ENCODE data around the gene UBAC2.

DNA sequence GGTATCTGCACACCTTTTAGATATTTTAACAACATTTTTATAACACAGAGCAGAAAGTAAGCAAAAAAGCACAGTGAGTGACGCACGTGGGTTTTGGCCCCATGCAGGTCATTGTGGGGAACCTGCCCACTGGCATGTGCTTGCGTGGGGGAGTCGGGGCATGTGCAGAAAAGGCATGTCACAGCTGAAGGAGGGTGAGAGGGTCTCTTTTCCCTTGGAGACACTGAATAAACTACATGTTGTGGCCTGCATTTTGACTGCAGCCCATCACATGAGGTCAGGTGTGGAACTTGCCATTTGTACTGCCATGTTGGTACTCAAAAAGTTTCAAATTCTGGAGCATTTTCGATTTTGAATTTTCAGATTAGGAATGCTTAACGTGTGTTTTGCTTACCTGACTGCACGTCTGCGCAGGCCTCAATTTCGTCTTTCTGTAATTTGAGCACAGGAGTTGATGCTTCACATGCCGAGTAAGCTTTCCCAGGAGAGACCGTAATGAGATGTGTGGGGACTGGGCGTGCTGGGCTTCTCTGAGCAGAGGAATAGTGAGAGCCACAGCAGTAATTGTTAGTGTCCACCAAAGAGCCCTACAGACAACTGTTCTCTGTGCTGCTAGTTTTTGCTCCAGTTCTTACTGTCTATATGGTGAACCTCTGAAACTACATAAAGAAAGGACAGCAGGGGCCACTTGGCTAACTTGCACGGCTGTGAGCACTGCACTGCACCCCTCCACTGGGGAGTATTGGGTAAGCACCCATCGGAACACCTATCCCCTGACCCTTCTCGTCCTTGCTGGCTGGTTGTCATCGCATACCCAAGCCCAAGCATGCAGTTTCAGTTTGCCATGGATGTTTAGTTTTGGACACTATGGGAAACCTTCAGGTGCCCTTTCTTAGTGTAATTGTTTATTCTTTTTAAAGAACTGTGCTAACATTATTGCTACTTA, 179.5 kb downstream of the UBAC2 start:
- TF ChIP-seq, protein P1, sequence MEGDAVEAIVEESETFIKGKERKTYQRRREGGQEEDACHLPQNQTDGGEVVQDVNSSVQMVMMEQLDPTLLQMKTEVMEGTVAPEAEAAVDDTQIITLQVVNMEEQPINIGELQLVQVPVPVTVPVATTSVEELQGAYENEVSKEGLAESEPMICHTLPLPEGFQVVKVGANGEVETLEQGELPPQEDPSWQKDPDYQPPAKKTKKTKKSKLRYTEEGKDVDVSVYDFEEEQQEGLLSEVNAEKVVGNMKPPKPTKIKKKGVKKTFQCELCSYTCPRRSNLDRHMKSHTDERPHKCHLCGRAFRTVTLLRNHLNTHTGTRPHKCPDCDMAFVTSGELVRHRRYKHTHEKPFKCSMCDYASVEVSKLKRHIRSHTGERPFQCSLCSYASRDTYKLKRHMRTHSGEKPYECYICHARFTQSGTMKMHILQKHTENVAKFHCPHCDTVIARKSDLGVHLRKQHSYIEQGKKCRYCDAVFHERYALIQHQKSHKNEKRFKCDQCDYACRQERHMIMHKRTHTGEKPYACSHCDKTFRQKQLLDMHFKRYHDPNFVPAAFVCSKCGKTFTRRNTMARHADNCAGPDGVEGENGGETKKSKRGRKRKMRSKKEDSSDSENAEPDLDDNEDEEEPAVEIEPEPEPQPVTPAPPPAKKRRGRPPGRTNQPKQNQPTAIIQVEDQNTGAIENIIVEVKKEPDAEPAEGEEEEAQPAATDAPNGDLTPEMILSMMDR (IDR thresholded peaks at IDR 0.05) = no peak
- TF ChIP-seq EZH2 (IDR thresholded peaks at IDR 0.05) (no peak), EZH2phosphoT487 (IDR thresholded peaks at IDR 0.05) (no peak)

Data from neural progenitor cell (in vitro differentiated cells).